Measurements from ENCODE around the gene UNC13B.

DNA sequence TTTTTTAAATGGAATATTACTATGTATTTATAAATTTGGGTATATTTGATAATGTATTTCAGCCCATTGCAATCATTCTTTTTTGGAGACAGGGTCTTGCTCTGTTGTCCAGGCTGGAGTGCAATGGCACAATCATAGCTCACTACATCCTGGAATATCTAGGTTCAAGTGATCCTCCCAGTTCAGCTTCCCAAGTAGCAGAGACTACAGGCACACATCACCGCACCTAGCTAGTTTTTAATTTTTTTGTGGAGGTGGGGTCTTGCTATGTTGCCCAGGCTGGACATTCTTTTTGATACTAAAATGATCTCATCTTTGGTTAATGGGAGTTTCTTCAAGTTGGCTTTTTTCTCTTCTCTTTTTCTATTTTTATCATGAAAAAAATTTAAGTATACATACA, 91.3 kb downstream of the UNC13B start:
- TF ChIP-seq CTCF (conservative IDR thresholded peaks at IDR 0.05; ENCODE audit: low read depth, low read length) (no peak), EZH2 (IDR thresholded peaks at IDR 0.05; ENCODE audit: low read length, unreplicated experiment) (no peak)
